Measurements from ENCODE around the gene ALDH3B1.

Gene ALDH3B1

DNA sequence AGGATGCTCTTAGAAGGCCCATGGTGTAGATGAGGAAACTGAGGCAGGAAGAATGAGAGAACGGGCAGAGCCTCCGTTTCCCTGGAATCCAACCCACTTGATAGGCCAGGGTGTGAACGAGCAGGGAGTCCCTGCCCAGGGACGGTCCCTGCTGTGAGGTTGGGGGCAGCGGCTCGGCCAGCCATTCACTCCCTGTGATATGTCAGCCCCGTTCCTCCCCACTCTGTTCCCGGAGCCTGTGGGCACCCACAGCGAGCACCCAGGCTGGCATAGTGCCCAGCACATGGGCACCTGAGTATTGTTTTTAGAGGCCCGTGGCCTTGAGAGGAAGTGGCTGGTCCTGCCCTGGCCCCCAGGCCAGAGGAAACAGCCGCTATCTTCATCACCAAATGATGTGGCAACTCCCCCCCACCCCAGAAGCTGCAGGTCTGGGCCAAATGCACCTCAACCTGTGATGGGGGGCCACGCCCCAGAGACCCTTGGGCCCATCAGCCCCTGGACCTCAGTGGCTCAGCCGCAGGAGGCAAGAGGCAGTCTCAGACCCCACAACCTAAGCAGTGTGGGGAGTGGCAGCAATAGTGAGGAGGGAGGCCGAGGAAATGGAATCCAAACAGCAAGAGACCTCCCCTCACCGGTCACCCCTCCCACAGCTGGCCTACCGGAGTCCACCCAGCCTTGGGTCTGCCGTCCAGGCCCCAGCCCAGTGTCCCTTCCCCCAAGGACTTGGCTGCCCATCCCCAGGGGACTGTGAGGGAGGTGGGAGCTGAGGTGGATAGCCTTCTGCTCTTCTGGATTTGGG is 2.1 kb downstream of the ALDH3B1 start:
- TF ChIP-seq ZNF565 (CRISPR knock-in tag; conservative IDR thresholded peaks at IDR 0.05; ENCODE audit: low read depth) (no peak), GLIS3 (CRISPR knock-in tag; IDR thresholded peaks at IDR 0.05) (no peak), CSDC2 (CRISPR knock-in tag; IDR thresholded peaks at IDR 0.05) (no peak), RARB (CRISPR knock-in tag; IDR thresholded peaks at IDR 0.05) (no peak), BACH2 (CRISPR knock-in tag; IDR thresholded peaks at IDR 0.05; ENCODE audit: borderline replicate concordance) (no peak), ZNF8 (CRISPR knock-in tag; IDR thresholded peaks at IDR 0.05) (no peak), ZNF70 (CRISPR knock-in tag; IDR thresholded peaks at IDR 0.05) (no peak), TOX (CRISPR knock-in tag; IDR thresholded peaks at IDR 0.05; ENCODE audit: borderline replicate concordance) (no peak), ISL1 (CRISPR knock-in tag; IDR thresholded peaks at IDR 0.05) (no peak), PPARA (CRISPR knock-in tag; IDR thresholded peaks at IDR 0.05; ENCODE audit: borderline replicate concordance) (no peak), ARNTL (CRISPR knock-in tag; IDR thresholded peaks at IDR 0.05; ENCODE audit: borderline replicate concordance, low read depth) (no peak)
- TF ChIP-seq, protein P1, sequence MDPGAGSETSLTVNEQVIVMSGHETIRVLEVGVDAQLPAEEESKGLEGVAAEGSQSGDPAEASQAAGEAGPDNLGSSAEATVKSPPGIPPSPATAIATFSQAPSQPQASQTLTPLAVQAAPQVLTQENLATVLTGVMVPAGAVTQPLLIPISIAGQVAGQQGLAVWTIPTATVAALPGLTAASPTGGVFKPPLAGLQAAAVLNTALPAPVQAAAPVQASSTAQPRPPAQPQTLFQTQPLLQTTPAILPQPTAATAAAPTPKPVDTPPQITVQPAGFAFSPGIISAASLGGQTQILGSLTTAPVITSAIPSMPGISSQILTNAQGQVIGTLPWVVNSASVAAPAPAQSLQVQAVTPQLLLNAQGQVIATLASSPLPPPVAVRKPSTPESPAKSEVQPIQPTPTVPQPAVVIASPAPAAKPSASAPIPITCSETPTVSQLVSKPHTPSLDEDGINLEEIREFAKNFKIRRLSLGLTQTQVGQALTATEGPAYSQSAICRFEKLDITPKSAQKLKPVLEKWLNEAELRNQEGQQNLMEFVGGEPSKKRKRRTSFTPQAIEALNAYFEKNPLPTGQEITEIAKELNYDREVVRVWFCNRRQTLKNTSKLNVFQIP (CRISPR knock-in tag; IDR thresholded peaks at IDR 0.05; ENCODE audit: borderline replicate concordance, low read depth) = no peak

DNA sequence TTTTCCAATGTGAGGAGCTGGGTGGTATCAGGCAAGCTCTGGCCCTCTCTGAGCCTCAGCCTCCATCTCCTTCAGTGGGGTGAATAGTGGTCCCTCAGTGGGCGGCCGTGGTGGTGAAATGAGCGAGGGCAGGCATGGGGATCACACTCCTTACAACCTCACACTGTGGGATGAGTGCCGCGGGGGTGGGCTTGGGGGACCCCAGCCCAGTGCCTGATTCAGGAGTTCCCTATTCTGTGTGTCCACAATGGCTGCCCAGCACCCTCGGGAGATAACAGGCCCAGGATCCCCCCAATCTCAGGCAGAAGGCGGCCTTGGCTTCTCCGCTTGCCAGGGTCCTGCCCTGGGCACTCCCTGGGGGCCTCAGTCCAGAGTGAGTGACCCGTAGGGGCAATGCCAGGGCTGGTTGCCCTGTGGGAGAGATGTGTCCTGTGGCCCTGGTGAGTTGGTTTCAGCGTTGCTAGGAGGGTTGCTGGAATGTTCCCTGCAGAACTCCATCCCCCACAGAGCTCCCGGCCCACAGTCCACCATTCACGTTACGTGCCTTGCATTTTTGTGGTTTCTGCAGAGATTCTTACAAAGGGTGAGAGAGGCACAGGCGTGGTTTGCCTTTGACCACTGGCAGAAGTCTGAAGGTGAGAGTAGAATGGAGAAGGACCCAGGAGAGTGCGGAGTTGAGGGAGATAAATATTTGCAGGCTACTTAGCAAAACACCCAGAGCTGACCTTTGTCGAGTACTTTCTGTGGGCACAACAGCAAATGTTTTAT is 2.9 kb downstream of the ALDH3B1 start:
- ATAC-seq = peak; percentile 80
- TF ChIP-seq OSR1 (CRISPR knock-in tag; IDR thresholded peaks at IDR 0.05) = no peak
- TF ChIP-seq, protein P1 (CRISPR knock-in tag; IDR thresholded peaks at IDR 0.05; ENCODE audit: borderline replicate concordance, low read depth) = no peak
- peak; percentile 32; the same call in 1 of the 2 replicates for TF ChIP-seq CSDC2 (CRISPR knock-in tag; IDR thresholded peaks at IDR 0.05)
- TF ChIP-seq ZNF565 (CRISPR knock-in tag; conservative IDR thresholded peaks at IDR 0.05; ENCODE audit: low read depth) = no peak
- TF ChIP-seq PPARA (CRISPR knock-in tag; IDR thresholded peaks at IDR 0.05; ENCODE audit: borderline replicate concordance) = no peak
- TF ChIP-seq, protein P2, sequence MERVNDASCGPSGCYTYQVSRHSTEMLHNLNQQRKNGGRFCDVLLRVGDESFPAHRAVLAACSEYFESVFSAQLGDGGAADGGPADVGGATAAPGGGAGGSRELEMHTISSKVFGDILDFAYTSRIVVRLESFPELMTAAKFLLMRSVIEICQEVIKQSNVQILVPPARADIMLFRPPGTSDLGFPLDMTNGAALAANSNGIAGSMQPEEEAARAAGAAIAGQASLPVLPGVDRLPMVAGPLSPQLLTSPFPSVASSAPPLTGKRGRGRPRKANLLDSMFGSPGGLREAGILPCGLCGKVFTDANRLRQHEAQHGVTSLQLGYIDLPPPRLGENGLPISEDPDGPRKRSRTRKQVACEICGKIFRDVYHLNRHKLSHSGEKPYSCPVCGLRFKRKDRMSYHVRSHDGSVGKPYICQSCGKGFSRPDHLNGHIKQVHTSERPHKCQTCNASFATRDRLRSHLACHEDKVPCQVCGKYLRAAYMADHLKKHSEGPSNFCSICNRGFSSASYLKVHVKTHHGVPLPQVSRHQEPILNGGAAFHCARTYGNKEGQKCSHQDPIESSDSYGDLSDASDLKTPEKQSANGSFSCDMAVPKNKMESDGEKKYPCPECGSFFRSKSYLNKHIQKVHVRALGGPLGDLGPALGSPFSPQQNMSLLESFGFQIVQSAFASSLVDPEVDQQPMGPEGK (CRISPR knock-in tag; IDR thresholded peaks at IDR 0.05; ENCODE audit: borderline replicate concordance) = 0 out of 2 replicates have a peak, but pooled peaks have one; percentile 17
- no peak for TF ChIP-seq BACH2 (CRISPR knock-in tag; IDR thresholded peaks at IDR 0.05; ENCODE audit: borderline replicate concordance)
- no peak for TF ChIP-seq ZC3H10 (CRISPR knock-in tag; IDR thresholded peaks at IDR 0.05)

More for the DNA sequence above, 2.1 kb downstream of the ALDH3B1 start:
- ATAC-seq = no peak

DNA sequence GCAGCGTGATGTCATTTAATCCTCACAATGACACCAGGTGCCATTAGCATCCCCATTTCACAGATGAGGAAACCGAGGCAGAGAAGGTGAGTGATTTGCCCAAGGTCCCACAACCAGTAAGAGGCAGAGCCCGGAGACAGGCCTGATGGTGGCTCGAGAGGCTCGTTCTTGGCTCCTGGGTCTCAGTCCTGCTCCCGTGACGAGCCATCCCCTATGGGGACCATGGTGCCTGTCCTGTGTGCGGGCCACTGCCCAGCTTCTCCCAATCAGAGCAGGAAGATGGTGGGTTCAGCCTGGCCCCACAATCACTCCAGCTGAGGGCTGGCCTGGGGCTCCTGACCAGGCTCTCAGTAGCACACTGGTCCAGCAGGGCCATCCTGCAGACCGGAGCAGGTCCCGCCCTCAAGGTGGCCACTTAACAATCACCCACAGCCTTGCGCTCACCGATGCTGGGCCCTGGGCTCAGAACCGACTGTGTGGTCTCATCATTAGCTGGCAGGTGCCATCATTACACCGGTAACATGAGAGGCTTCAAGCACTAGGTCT is 3.6 kb downstream of the ALDH3B1 start:
- ATAC-seq = no peak
- TF ChIP-seq, protein P3, sequence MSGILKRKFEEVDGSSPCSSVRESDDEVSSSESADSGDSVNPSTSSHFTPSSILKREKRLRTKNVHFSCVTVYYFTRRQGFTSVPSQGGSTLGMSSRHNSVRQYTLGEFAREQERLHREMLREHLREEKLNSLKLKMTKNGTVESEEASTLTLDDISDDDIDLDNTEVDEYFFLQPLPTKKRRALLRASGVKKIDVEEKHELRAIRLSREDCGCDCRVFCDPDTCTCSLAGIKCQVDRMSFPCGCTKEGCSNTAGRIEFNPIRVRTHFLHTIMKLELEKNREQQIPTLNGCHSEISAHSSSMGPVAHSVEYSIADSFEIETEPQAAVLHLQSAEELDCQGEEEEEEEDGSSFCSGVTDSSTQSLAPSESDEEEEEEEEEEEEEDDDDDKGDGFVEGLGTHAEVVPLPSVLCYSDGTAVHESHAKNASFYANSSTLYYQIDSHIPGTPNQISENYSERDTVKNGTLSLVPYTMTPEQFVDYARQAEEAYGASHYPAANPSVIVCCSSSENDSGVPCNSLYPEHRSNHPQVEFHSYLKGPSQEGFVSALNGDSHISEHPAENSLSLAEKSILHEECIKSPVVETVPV (CRISPR knock-in tag; IDR thresholded peaks at IDR 0.05) = no peak
- TF ChIP-seq ZFP30 (CRISPR knock-in tag; IDR thresholded peaks at IDR 0.05) (no peak), SNAI2 (CRISPR knock-in tag; IDR thresholded peaks at IDR 0.05) (no peak), ISL1 (CRISPR knock-in tag; IDR thresholded peaks at IDR 0.05) (no peak), TOX (CRISPR knock-in tag; IDR thresholded peaks at IDR 0.05; ENCODE audit: borderline replicate concordance) (no peak), ARNTL (CRISPR knock-in tag; IDR thresholded peaks at IDR 0.05; ENCODE audit: borderline replicate concordance, low read depth) (no peak), BACH2 (CRISPR knock-in tag; IDR thresholded peaks at IDR 0.05; ENCODE audit: borderline replicate concordance) (no peak), ZNF565 (CRISPR knock-in tag; conservative IDR thresholded peaks at IDR 0.05; ENCODE audit: low read depth) (no peak)
- TF ChIP-seq, protein P1 (CRISPR knock-in tag; IDR thresholded peaks at IDR 0.05; ENCODE audit: borderline replicate concordance, low read depth) = no peak
